GM12874 (cell line): ENCODE results near the gene CENPX.

ENCODE experiments used
- CTCF ChIP-seq: IDR thresholded peaks from 2 replicates; pipeline ENCODE4 v1.5.1; 2011; ENCODE audit warnings: low read depth, mild to moderate bottlenecking, control low read depth, low read length, moderate library complexity; ENCODE audit not compliant: insufficient read depth

The CENPX gene

GRCh38 chr17:82004517-82005455 lies 17.9 kb downstream of the CENPX start:
- no peak for TF ChIP-seq CTCF

DNA sequence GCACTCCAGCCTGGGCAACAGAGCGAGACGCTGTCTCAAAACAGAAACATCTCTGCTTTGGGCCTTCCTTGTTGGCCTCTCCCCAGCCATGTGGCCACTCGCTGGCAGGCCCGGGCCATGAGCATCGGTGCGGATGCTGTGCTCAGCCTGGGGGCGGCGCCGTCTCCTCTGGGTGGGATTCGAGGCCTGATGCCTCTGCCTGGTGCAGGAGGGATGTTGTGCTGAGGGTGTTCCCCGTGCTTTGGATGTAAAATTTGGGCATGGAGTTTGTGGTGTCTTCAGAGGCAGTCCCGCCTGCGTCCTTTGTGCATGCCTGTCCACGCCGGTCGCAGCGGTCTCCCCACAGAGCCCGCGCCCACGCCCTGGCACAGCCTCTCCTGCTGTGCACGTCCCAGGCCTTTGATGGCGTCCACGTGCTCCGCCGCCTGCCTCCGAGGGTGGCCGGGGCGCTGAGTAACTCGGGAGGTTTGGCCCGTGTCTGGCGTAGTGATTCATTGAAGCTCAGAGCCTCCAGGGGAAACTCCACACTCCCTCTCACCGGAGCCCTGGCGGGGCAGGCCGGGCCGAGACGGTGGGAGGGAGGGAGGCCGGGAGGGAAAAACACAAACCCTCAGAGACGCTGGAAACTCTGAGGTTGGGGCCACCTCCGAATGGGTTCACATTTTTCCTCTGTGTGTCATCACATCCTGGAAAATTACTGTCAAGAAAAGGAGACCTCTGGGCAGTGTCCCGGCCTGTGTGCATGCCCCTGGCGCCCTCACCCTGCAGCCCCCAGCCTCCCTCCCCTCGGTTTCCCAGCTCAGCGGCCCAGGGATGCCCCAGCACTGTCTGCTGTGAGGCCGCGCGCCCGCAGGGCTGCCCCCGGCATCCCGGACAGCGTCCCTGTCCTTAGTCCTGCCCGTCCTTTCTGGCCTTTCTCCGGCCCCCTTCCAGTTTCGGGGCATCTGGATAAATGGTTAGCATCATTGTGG lies 19.0 kb downstream of the CENPX start:
- no peak for TF ChIP-seq CTCF

DNA sequence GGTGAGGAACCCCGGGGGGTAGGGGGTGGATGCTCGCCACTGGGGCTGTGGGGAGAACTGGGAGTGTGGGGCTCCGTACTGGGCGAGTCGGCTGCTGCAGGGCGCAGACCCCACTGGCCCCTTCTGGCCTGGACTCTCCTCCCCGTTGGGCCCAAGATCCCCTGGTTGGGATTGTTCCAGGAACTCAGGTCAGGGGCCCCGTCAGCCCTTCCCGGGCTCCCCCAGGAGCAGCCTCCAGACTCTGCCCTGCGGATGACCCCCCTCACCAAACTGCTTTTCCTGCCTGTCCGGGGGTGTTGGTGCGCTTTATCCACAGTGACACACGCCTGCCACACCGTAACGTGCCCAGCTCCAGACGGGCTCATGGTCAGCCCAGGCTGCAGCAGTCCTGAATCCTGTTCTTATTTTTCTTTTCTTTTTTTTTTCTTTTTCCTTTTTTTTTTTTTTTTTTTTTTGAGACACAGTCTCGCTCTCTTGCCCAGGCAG lies 21.1 kb downstream of the CENPX start:
- TF ChIP-seq CTCF: no peak

- no peak for TF ChIP-seq CTCF
Measured at GRCh38 chr17:82000803-82001570, 21.7 kb downstream of the CENPX start.

- TF ChIP-seq CTCF: no peak
Measured at GRCh38 chr17:81999976-82000802, 22.5 kb downstream of the CENPX start.

- no peak for TF ChIP-seq CTCF
Measured at GRCh38 chr17:81999587-81999975, 23.1 kb downstream of the CENPX start.
